NOMO-1 (cell line): ENCODE measurements around the gene NSMCE1.
A peak's percentile ranks its signal among the peaks of the same experiment; 100 is the strongest.
"Not testable (repeated sequence)": the region's sequence is repeated elsewhere in the genome, so short reads cannot be mapped to it uniquely, and the experiment has no call there.

Experiments
- DNase-seq, 2 experiments: peaks; one replicate each; lab custom pipeline; 2025; ENCODE audit not compliant: unreplicated experiment in 2 of 2; lab: John Stamatoyannopoulos, UW

The NSMCE1 gene

DNA sequence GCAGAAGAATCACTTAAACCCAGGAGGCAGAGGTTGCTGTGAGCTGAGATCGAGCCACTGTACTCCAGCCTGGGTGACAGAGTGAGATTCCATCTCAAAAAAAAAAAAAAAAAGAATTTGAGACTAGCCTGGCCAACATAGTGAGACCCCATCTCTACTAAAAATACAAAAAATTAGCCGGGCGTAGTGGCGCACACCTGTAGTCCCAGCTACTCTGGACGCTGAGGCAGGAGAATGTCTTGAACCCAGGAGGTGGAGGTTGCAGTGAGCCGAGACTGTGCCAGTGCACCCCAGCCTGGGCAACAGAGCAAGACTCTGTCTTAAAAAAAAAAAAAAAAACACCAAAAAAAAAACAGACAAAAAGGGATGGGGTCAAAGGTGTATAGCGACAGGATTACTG is 4.1 kb upstream of the NSMCE1 start:
- not testable (repeated sequence) for DNase-seq

DNA sequence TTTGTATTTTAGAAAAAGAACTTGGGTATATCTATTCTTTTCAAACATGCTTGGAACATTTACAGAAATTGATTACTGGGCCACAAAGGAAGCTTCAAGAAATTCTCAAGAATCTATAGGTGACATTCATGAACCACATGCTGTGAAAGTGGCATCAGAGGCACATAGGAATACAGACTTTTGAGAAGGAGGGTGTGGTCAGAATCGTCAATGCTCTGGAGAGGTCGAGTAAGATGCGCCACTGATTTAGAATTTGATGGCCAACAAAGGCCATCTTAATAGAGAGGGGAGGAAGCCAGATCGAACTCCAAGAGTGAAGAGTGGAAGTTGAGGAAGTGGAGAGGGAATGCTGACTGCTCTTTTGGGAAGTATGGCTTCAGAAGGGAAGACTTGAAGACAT is 3.5 kb upstream of the NSMCE1 start:
- DNase-seq, result no peak

DNA sequence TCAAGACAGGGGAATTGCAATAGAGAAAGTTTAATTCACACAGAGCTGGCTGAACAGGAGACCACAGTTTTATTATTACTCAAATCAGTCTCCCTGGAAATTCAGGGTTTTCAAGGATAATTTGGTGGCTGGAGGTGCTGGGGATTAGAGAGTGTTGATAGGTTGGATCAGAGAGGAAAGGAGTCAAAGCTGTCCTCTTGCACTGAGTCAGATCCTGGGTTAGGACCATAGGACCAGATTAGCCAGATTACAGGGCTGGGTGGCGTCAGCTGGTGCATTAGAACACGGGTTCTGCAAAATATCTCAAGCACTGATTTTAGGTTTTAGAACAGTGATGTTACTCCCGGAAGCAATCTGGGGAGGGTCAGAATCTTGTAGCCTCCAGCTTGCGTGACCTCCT is 1.8 kb upstream of the NSMCE1 start:
- no peak for DNase-seq

DNA sequence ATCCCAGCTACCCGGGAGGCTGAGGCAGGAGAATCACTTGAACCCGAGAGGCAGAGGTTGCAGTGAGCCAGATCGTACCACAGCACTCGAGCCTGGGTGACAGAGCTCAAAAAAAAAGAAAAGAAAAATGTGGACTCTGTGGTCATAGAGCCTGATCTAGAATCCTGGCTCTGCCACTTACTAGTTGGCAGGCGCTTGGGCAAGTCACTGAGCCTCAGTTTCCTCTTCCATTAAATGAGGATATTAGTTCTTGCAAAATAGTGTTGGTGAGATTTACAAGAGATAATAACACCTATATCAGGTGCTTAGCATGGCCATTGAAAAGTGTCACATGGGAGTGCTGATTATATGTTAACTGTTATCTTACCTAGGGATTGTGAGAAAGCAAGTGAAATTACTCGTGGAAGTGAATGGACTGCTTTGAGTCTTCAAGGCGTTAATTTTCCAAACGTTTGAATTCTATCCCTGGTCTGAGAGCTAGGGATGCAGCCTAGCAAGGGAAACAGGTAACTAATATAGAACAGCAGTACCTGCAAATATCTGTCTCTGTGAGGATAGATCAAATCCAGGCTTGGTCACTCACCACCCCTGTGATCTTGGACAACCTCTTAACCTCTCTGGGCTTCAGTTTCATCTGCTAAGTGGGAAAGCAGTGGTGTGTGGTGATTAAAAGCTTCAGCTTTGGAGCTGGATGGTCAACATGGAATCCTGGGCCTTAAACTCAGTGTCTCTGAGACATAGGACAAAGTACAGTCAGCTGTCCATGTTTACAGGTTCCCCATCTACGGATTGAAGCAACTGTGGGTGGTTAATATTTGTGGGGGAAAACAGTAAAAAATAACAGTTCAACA is 953 bp upstream of the NSMCE1 start:
- DNase-seq, result no peak

DNA sequence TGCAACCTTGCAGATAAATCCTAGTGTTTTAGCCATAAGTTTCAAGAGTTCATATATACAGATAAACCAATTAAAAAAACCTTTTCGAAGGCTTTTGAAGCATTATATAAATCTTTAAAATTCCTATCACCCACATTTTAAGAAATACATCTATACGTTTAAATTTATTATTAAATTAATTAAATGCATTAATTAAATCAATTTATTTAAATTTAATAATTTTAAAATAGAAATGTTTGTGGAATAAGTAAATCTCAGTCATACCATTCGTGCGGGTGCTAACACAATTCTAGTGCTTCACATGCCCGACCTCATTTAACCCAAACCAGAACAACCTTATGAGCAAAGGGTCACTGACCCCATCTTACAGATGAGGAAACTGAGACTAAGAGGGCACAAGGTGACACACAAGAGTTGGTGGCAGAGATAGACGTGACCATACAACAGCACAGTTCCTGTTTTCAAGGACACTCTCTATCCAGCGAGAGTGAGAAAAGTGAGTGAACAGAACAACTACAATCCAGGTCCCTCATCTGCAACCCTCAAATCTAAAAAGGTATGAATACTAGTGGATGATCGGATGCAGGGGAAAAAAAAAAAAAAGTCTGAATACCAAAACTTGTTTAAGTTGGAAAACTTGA is 1.4 kb downstream of the NSMCE1 start:
- DNase-seq, result peak in 1 of 2 experiments; percentile 15

DNA sequence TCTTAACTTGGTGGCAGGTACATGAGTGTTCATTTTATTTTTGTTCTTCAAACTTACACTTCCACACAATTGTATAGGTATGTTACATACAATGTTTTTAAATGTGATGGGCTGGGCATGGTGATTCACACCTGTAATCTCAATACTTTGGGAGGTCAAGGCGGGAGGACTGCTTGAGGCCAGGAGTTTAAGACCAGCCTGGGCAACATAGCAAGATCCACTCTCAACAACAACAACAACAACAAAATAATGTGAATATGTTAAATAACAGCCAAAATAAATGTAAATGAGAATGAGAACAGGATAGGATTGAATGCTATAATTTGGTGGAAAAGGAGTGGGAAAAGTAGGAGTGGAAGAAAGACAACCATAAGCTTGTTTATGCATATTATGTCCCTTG is 2.6 kb downstream of the NSMCE1 start:
- DNase-seq, result no peak

DNA sequence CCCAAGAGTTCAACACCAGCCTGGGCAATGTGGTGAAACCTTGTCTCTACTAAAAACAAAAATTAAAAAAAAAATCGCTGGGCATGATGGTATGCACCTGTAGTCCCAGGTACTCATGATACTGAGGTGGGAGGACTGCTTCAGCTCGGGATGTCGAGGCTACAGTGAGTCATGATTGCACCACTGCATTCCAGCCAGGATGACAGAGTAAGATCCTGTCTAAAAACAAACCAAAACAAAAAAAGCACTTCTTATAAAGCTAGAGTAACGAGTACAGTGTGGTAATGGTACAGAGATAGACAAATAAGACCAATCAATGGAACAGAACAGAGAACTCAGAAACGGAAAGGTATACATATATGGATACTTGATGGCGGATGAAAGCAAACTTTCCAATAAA is 4.4 kb downstream of the NSMCE1 start:
- no peak for DNase-seq

DNA sequence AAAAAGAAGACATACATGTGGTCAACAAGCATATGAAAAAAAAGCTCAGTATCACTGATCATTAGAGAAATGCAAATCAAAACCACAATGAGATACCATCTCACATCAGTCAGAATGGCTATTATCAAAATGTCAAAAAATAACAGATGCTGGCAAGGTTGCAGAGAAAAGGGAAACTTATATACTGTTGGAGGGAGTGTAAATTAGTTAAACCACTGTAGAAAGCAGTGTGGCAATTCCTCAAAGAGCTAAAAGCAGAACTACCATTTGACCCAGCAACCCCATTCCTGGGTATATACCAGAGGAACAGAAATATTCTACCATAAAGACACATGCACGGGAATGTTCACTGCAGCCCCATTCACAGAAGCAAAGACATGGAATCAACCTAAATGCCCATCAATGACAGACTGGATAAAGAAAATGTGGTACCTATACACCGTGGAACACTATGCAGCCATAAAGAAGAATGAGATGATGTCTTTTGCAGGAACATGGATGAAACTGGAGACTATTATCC is 5.6 kb downstream of the NSMCE1 start:
- DNase-seq, result peak in 1 of 2 experiments; percentile 73

DNA sequence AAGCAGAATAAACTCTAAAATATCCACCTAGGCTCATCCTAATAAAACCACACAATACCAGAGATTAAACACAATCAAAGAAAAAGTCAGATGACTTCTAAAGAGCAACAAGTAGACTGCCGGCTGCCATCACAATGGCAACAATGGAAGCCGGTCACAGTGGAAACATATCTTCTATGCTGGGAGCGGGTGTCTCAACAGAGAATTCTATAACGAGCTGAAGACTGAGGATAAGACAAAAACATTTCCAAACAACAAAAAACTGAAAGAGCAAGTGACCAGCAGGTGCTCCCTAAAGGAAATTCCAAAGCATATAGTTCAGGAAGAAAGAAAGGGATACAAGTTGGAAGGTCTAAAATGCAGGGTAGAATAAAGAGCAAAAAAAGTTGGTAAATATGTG is 8.9 kb downstream of the NSMCE1 start:
- DNase-seq, result no peak

DNA sequence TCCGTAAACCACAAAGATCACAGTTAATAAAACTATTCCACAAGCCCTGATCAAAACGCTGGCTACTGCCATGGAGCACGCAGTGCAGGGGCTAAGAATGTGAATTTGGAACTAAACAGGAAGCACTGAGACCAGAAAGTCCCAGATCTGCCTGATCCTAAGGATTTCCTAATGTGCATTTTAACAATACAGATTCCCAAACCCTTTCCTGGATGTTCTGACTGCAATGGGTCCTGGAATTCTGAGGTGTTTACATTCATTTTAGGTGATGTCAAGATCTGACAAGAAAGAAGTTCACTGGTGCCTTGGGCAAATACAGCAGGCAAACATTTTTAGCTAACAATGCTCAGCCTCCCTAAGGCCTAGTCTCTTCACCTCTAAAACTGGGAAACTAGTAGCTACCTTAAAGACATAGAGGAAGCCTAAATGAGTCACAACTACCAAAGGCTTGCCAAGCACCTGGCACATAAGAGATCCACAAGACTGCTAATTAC is 10.3 kb downstream of the NSMCE1 start:
- no peak for DNase-seq

DNA sequence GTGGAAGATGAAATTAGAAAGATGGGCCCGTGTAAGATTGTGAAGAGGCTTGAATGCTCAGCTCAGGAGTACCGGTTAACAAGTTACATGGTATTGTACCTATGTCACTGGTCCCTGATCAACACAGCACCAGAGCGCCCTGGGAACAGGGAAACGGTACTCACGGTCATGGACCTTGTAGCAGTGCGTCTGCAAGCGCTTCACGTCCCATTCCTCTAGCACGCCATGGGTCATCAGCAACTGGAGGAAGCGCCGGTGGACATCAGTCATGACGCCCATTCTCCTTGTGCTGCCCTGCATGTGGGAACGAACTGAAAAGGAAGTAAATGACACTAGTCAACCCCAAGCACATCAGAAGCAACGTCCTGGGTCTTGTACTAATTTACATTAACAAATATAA is 11.3 kb downstream of the NSMCE1 start:
- DNase-seq, result no peak

DNA sequence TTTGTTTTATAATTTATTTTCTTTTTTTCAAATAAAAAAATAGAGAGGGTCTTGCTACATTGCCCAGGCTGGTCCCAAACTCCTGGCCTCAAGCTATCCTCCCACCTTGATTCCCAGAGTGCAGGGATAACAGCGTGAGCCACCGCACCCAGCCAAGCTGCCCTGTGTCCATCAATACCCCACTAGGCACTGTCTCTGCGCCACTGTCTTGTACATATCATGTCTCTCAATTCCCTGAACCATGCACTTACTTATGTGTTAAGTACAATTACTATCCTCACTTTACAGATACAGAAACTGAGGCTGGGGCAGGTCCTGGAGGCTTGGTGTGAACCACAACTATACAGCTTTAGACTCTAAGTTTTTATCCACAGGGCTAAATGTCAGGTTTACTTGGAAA is 11.7 kb downstream of the NSMCE1 start:
- DNase-seq, result no peak

DNA sequence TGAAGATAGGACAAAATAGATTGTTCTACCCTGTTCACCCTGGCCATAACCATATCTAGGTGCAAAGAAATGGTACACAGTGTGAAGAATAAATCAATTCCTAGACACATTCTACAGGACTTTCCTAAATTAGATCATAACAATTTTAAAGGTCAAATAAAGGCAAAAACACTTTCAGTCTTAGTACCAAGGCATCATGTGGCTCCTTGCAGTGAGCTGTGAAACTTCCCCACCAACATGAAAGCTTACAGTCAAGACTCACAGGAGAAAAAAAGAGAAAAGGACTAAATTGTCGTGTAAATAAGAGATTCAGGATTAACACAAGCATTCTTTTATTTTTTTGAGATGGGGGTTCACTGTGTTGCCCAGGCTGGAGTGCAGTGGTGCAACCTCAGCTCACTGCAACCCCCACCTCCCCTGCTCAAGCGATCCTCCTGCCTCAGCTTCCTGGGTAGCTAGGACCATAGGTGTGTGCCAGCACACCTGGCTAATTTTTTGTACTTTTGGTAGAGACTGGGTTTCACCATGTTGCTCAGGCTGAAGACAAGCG is 14.2 kb downstream of the NSMCE1 start:
- DNase-seq, result no peak

DNA sequence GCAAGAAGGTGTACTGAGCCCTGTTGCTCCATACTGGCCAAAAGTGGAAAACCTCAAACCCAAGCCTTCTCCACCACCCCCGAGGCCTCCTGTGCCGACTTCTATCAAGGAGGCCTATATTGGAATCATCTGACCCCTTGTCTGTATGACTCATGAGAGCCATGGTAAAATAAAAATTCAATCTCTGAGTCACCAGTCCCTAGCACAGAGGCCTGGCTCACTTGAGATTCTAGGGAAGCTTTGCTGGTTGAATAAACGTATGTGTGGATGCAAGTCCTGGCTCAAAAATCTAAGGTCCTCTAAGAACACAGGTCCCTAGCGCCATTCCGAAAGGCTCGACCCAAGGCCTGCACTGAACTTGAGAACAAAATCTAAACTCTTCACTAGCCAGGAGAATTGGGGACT is 15.0 kb downstream of the NSMCE1 start:
- DNase-seq, result no peak

DNA sequence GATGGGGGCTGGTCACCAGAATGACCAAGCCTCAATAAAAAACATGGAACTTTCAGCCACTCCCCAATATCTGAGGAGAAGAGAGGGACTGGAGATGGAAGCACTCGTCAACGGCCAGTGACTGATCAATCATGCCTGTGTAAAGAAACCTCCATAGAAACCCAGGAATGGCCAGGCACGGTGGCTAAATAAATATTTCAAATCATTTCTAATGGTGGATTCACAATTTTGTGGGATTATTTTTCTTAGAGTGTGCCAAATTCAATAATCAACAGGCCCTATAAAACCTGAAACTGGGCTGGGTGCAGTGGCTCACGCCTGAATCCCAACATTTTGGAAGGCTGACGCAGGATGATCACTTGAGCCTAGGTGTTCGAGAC is 16.4 kb downstream of the NSMCE1 start:
- DNase-seq, result no peak

DNA sequence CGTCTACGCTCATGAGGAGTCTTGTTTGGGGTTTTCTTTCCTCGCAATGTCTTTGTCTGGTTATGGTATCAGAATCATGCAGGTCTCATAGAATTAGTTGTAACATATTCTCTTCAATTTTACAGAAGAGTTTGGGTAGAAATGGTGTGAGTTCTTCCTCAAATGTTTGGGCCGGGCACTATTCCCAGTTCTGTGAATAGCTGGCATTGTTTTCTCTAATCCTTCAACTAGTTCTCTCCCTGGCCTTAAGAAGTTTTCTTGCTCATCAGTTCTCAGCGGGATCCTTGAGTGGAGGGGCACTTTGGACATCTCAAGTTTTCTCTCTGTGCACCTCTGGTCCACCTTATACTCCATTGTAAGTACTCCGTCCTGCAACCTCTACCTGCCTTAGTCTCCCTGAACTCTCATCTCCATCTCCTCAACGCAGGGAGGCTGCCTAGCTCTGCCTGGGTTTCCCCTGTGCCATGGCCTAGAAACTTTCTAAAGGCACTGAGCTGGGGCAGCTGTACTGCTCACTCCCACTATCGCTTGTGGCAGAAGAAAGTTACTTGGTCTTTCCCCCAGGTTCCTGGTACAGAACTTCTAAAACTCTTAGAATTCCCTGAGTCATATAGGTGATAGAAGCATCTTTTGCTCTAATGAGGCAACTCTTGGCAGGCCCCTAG is 16.9 kb downstream of the NSMCE1 start:
- no peak for DNase-seq

DNA sequence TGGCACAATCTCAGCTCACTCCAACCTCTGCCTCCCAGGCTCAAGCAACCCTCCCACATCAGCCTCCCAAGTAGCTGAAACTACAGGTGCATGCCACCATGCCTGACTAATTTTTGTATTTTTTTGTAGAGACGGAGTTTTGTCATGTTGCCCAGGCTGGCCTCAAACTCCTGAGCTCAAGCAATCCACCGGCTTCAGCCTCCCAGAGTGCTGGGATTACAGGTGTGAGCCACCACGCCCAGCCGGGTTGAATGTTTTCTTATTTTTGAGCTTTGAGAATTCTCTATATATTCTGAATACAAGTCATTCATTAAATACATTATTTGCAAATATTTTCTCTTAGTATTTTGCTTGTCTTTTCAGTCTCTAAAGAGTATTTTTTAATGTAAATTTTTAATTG is 19.7 kb downstream of the NSMCE1 start:
- not testable (repeated sequence) for DNase-seq

DNA sequence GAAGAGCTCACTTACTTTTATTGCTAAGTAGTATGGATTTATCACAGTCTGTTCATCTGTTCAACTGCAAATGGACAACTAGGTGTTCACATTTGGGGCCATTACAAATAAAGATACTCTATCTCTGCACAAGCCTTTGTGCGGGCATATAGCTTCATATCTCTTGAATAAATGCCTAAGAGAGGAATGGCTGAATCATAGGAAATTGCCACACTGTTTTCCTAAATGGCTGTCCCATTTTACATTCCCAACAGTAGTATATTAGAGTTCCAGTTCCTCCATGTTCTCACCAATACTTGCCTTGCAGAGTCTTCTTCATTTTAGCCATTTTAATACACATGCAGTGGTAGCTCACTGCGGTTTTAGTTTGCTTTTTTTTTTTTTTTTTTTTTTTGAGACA is 20.5 kb downstream of the NSMCE1 start:
- no peak for DNase-seq

DNA sequence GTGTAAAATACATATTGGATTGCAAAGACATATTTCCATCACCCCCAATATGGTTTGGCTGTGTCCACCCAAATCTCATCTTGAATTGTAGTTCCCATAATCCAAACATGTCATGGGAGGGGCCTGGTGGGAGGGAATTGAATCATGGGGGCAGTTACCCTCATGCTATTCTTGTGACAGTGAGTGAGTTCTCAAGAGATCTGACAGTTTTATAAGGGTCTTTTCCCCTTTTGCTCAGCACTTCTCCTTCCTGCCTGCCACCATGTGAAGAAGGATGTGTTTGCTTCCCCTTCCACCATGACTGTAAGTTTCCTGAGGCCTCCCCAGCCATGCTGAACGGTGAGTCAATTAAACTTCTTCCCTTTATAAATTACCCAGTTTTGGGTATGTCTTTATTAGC is 21.5 kb downstream of the NSMCE1 start:
- not testable (repeated sequence) for DNase-seq

DNA sequence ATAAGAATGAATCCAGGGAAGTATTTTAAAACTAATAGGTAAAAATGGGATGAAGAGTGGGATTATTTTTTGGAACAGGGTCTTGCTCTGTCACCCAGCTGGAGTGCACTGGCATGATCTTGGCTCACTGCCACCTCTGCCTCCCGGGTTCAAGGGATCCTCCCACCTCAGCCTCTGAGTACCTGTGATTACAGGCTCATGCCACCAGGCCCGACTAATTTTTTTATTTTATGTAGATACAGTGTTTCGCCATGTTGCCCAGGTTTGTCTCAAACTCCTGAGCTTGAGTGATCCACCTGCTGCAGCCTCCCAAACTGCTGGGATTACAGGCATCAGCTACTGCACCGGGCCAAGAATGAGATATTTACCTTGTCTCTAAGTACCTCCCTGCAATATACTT is 22.1 kb downstream of the NSMCE1 start:
- no peak for DNase-seq
